Astrocyte (in vitro differentiated cells and primary cell): ENCODE results near the gene NAV2. TPM values are rescaled to one million over a fixed set of nuclear protein-coding genes. Genes with fewer than 3 reads are reported as not detected.

ENCODE experiments used
- DNase-seq: peaks from one replicate; pipeline ENCODE4 v3.0.0-alpha.2; 2010; ENCODE audit warnings: low read depth
- FAIRE-seq: peaks from 2 replicates; lab custom pipeline; 2011; peaks lifted over from hg19 to GRCh38; lab: Jason Lieb, UNC
- H2AFZ ChIP-seq: 2 replicates; pipeline ENCODE4 v1.6.0; 2012; ENCODE audit warnings: low read depth, low read length, inconsistent platforms
- H3K27ac ChIP-seq: 2 replicates; pipeline ENCODE4 v1.5.1; 2011; ENCODE audit warnings: low read depth, low read length, inconsistent platforms
- H3K27me3 ChIP-seq: 2 replicates; pipeline ENCODE4 v1.6.0; 2011; ENCODE audit warnings: low read length, inconsistent platforms; ENCODE audit not compliant: insufficient read depth
- H3K36me3 ChIP-seq: 2 replicates; pipeline ENCODE4 v1.5.1; 2011; ENCODE audit warnings: low read length, inconsistent platforms; ENCODE audit not compliant: insufficient read depth
- H3K4me1 ChIP-seq: 2 replicates; pipeline ENCODE4 v1.5.1; 2011; ENCODE audit warnings: low read length, inconsistent platforms; ENCODE audit not compliant: insufficient read depth
- H3K4me2 ChIP-seq: 2 replicates; pipeline ENCODE4 v1.6.0; 2012; ENCODE audit warnings: low read length, inconsistent platforms
- H3K4me3 ChIP-seq: 2 replicates; pipeline ENCODE4 v1.5.1; 2011; ENCODE audit warnings: low read depth, mild to moderate bottlenecking, low read length, inconsistent platforms; ENCODE audit not compliant: insufficient read depth
- H3K79me2 ChIP-seq: 2 replicates; pipeline ENCODE4 v1.6.0; 2012; ENCODE audit warnings: mild to moderate bottlenecking, low read length, inconsistent platforms; ENCODE audit not compliant: insufficient read depth
- H3K9ac ChIP-seq: 2 replicates; pipeline ENCODE4 v1.6.0; 2012; ENCODE audit warnings: mild to moderate bottlenecking, low read length, inconsistent platforms
- H3K9me3 ChIP-seq: 2 replicates; pipeline ENCODE4 v1.5.1; 2012; ENCODE audit warnings: low read depth, mild to moderate bottlenecking, low read length, inconsistent platforms; ENCODE audit not compliant: insufficient read depth
- H4K20me1 ChIP-seq: 2 replicates; pipeline ENCODE4 v1.6.0; 2012; ENCODE audit warnings: low read length, inconsistent platforms; ENCODE audit not compliant: insufficient read depth
- H3K27ac Mint-ChIP-seq: one replicate; pipeline ENCODE4 v1.8.0; 2021; ENCODE audit warnings: mild to moderate bottlenecking, mixed read lengths; ENCODE audit not compliant: unreplicated experiment
- H3K27me3 Mint-ChIP-seq: one replicate; pipeline ENCODE4 v1.8.0; 2021; ENCODE audit warnings: low read depth, mixed read lengths; ENCODE audit not compliant: unreplicated experiment
- H3K36me3 Mint-ChIP-seq: one replicate; pipeline ENCODE4 v1.8.0; 2021; ENCODE audit warnings: low read depth, mixed read lengths; ENCODE audit not compliant: unreplicated experiment
- H3K4me1 Mint-ChIP-seq: one replicate; pipeline ENCODE4 v1.8.0; 2021; ENCODE audit warnings: low read depth, mixed read lengths; ENCODE audit not compliant: unreplicated experiment
- H3K4me3 Mint-ChIP-seq: one replicate; pipeline ENCODE4 v1.8.0; 2021; ENCODE audit warnings: mild to moderate bottlenecking, moderate library complexity, mixed read lengths; ENCODE audit not compliant: unreplicated experiment
- H3K9me3 Mint-ChIP-seq: one replicate; pipeline ENCODE4 v1.8.0; 2021; ENCODE audit warnings: mild to moderate bottlenecking, mixed read lengths; ENCODE audit not compliant: unreplicated experiment
- CTCF ChIP-seq: IDR thresholded peaks from 2 replicates; pipeline ENCODE4 v1.5.1; 2011; ENCODE audit warnings: low read depth, mild to moderate bottlenecking, inconsistent platforms, low read length, moderate library complexity; ENCODE audit not compliant: insufficient read depth
- EZH2 ChIP-seq: IDR thresholded peaks from 2 replicates; pipeline ENCODE4 v1.6.1; 2012; ENCODE audit warnings: mild to moderate bottlenecking, low read length, inconsistent platforms; ENCODE audit not compliant: insufficient read depth
- total RNA-seq: library from RNA; stranded (reverse); gene quantifications from 2 replicates; pipeline ENCODE4 v1.2.1, GENCODE V29; 2021

The NAV2 gene
- total RNA-seq, 1 donor from 2014 or later = 20.6 TPM

DNA sequence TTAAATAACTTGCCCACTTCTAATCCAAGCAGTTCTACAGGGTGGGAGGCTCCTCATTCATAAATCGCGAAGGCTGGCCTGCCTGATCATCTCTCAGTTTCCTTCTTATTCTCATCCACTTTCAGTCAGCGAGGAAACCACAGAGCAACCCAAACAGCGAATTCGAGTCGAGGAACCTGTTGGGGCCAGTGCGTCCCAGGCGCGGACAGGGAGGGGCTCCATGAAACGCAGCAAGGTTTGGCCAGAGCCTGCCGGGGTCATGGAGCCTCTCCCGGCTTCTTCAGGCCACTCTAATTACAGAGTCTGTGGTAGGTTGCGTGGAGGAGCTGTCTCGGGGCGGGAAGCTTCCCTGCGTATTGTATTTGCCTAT is 741 bp upstream of the NAV2 start:
- DNase-seq (no peak), FAIRE-seq (no peak)
- Histone ChIP-seq H3K4me2 (peak overlapping the region; percentile 97), H3K27me3 (no peaks in the 10 kb centered on the region), H3K4me3 (peak overlapping the region; percentile 56), H3K27ac (peak overlapping the region; percentile 85), H2AFZ (peak overlapping the region; percentile 65), H3K79me2 (peaks cover 27% of the 10 kb centered on the region), H3K9ac (peak overlapping the region; percentile 83), H4K20me1 (no peaks in the 10 kb centered on the region), H3K36me3 (no peaks in the 10 kb centered on the region), H3K4me1 (peaks cover 37% of the 10 kb centered on the region), H3K9me3 (no peaks in the 10 kb centered on the region)
- Mint-ChIP-seq H3K27ac (peak overlapping the region; percentile 90), H3K36me3 (no peaks in the 10 kb centered on the region), H3K4me3 (peak overlapping the region; percentile 89), H3K9me3 (no peaks in the 10 kb centered on the region), H3K4me1 (peaks cover 19% of the 10 kb centered on the region), H3K27me3 (peaks cover 20% of the 10 kb centered on the region)
- TF ChIP-seq EZH2 (no peak), CTCF (no peak)

GRCh38 chr11:19713196-19714021 is 772 bp downstream of the NAV2 start:
- peak overlapping the region; percentile 84 for H3K9ac ChIP-seq
- peak overlapping the region; percentile 91 for H3K27ac ChIP-seq
- Mint-ChIP-seq H3K27me3 (peaks cover 26% of the 10 kb centered on the region), H3K9me3 (no peaks in the 10 kb centered on the region), H3K4me3 (peak overlapping the region; percentile 90), H3K4me1 (peaks cover 19% of the 10 kb centered on the region), H3K36me3 (no peaks in the 10 kb centered on the region), H3K27ac (no peak overlapping the region)
- TF ChIP-seq EZH2 (no peak), CTCF (no peak)
- peak overlapping the region; percentile 71 for H3K4me3 ChIP-seq
- DNase-seq (no peak), FAIRE-seq (no peak)
- H3K79me2 ChIP-seq = peaks cover 36% of the 10 kb centered on the region
- peaks cover 37% of the 10 kb centered on the region for H3K4me1 ChIP-seq
- no peaks in the 10 kb centered on the region for H3K9me3 ChIP-seq
- H3K4me2 ChIP-seq = peak overlapping the region; percentile 97
- H3K27me3 ChIP-seq = no peaks in the 10 kb centered on the region
- no peaks in the 10 kb centered on the region for H4K20me1 ChIP-seq
- no peaks in the 10 kb centered on the region for H3K36me3 ChIP-seq
- H2AFZ ChIP-seq = peak overlapping the region; percentile 76

DNA sequence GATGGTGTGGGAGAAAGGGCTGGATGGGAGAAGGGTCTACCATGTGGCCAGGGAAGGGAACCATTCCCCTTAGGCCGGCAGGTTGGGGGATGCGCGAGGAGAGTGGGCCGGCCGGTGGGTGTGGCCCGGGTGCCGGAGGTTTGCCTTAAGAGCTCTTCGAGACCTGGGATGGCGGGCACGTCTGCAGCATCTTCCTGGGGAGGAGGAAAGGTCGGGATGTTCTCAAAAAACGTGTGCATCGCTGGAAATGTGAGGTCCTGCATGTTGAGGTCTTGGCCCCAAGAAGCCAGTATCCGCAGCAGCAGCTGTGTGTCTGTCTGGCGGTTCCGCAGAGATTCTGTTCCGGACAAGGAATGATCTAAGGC is 1.4 kb downstream of the NAV2 start:
- Mint-ChIP-seq H3K4me1 (peaks cover 19% of the 10 kb centered on the region), H3K27ac (peak overlapping the region; percentile 72), H3K9me3 (no peaks in the 10 kb centered on the region), H3K36me3 (no peaks in the 10 kb centered on the region), H3K4me3 (peak overlapping the region; percentile 80), H3K27me3 (peaks cover 26% of the 10 kb centered on the region)
- Histone ChIP-seq H2AFZ (peak overlapping the region; percentile 64), H4K20me1 (no peaks in the 10 kb centered on the region), H3K9ac (peak overlapping the region; percentile 84), H3K36me3 (no peaks in the 10 kb centered on the region), H3K9me3 (no peaks in the 10 kb centered on the region), H3K4me3 (peak overlapping the region; percentile 71), H3K27me3 (no peaks in the 10 kb centered on the region), H3K4me2 (peak overlapping the region; percentile 97), H3K4me1 (peaks cover 37% of the 10 kb centered on the region), H3K79me2 (peaks cover 36% of the 10 kb centered on the region), H3K27ac (peak overlapping the region; percentile 91)
- no peak for TF ChIP-seq CTCF
- no peak for TF ChIP-seq EZH2
- no peak for FAIRE-seq
- no peak for DNase-seq
